GM12892 (cell line): ENCODE measurements around the gene EIF4A3.

Source experiments
- POLR2A ChIP-seq: IDR thresholded peaks from 2 replicates; pipeline ENCODE4 v1.6.1; 2011; ENCODE audit warnings: low read depth, low read length, control low read depth
- TAF1 ChIP-seq: IDR thresholded peaks from 2 replicates; pipeline ENCODE4 v1.6.1; 2011; ENCODE audit warnings: low read depth, mild to moderate bottlenecking, control low read depth, low read length, borderline replicate concordance

GRCh38 chr17:80116921-80117380 is 30.0 kb downstream of the EIF4A3 start:
- TF ChIP-seq TAF1 (no peak), POLR2A (no peak)
